NCI-H2029 treated with DMSO at 0.1 percent for 48 hours (cell line): ENCODE results near the gene CAPN13.
A peak's percentile ranks its signal among the peaks of the same experiment; 100 is the strongest.
"Not testable (repeated sequence)": the region's sequence is repeated elsewhere in the genome, so short reads cannot be mapped to it uniquely, and the experiment has no call there.

ENCODE experiments used
- DNase-seq: peaks from one replicate; lab custom pipeline; 2025; lab: John Stamatoyannopoulos, UW

Gene CAPN13

GRCh38 chr2:30705056-30705455, 102.2 kb downstream of the CAPN13 start:
- no peak for DNase-seq

- no peak for DNase-seq
Observed at GRCh38 chr2:30704309-30705020, 102.8 kb downstream of the CAPN13 start.

GRCh38 chr2:30702694-30703093, 104.6 kb downstream of the CAPN13 start:
- no peak for DNase-seq

- DNase-seq, result no peak
Observed at GRCh38 chr2:30701782-30702181, 105.5 kb downstream of the CAPN13 start.

GRCh38 chr2:30697242-30698103, 109.8 kb downstream of the CAPN13 start:
- not testable (repeated sequence) for DNase-seq

- no peak for DNase-seq
Observed at GRCh38 chr2:30695749-30696148, 111.5 kb downstream of the CAPN13 start.

- DNase-seq, result peak; percentile 38
Observed at GRCh38 chr2:30694286-30695055, 112.8 kb downstream of the CAPN13 start.

GRCh38 chr2:30693821-30694281, 113.4 kb downstream of the CAPN13 start:
- DNase-seq, result no peak

GRCh38 chr2:30692829-30693275, 114.4 kb downstream of the CAPN13 start:
- DNase-seq, result no peak

GRCh38 chr2:30691948-30692828, 115.1 kb downstream of the CAPN13 start:
- no peak for DNase-seq

- no peak for DNase-seq
Observed at GRCh38 chr2:30691091-30691947, 115.9 kb downstream of the CAPN13 start.

GRCh38 chr2:30690126-30690561, 117.1 kb downstream of the CAPN13 start:
- DNase-seq, result no peak

- DNase-seq, result no peak
Observed at GRCh38 chr2:30689496-30690125, 117.6 kb downstream of the CAPN13 start.

GRCh38 chr2:30688956-30689401, 118.3 kb downstream of the CAPN13 start:
- no peak for DNase-seq

GRCh38 chr2:30686669-30687068, 120.6 kb downstream of the CAPN13 start:
- no peak for DNase-seq

GRCh38 chr2:30686000-30686399, 121.2 kb downstream of the CAPN13 start:
- peak; percentile 41 for DNase-seq

- no peak for DNase-seq
Observed at GRCh38 chr2:30684996-30685395, 122.2 kb downstream of the CAPN13 start.

- no peak for DNase-seq
Observed at GRCh38 chr2:30684516-30684915, 122.7 kb downstream of the CAPN13 start.

GRCh38 chr2:30684026-30684425, 123.2 kb downstream of the CAPN13 start:
- no peak for DNase-seq
